ENCODE measurements around the gene SLC26A8. TPM values are rescaled to one million over a fixed set of nuclear protein-coding genes. Genes with fewer than 3 reads are reported as not detected.

The SLC26A8 gene
- total RNA-seq, 4 donors from 2014 or later, result not detected

DNA sequence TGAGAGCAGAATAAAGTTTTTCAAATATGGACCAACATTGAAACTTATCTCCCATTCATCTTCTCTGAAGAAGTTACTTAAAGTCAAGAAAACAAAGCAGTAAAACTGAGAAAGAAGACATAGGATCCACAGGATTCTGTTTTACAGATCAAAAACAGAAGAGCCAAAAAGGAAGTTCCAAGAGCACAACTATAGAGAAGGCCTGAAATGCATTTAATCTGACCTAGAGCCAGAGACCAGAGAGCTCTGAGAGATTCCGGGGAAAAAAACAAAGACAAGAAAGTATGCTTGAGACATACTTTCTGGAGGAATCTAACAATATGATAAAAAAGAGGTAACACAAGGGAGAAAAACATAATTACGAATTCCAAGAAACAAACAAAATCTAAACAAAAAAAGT is 129.7 kb downstream of the SLC26A8 start:
- H3K4me3 ChIP-seq (ENCODE audit: low read depth, poor library complexity, severe bottlenecking), result no peak overlapping the region
- intact Hi-C loops (cut with DNase I; ENCODE audit: low total_unique reads), result no loop called here
- no peak for TF ChIP-seq POLR2A (IDR thresholded peaks at IDR 0.05)
- TF ChIP-seq, protein P1, sequence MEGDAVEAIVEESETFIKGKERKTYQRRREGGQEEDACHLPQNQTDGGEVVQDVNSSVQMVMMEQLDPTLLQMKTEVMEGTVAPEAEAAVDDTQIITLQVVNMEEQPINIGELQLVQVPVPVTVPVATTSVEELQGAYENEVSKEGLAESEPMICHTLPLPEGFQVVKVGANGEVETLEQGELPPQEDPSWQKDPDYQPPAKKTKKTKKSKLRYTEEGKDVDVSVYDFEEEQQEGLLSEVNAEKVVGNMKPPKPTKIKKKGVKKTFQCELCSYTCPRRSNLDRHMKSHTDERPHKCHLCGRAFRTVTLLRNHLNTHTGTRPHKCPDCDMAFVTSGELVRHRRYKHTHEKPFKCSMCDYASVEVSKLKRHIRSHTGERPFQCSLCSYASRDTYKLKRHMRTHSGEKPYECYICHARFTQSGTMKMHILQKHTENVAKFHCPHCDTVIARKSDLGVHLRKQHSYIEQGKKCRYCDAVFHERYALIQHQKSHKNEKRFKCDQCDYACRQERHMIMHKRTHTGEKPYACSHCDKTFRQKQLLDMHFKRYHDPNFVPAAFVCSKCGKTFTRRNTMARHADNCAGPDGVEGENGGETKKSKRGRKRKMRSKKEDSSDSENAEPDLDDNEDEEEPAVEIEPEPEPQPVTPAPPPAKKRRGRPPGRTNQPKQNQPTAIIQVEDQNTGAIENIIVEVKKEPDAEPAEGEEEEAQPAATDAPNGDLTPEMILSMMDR (IDR thresholded peaks at IDR 0.05), result no peak
- 89 to 92% methylated on average over 2 of the region's 2 CpGs for WGBS, 2 donors
- DNase-seq (ENCODE audit: low spot score in 2 of 2), result no peak

Other genes with a start within 250 kb of the SLC26A8 start
- gene CLPSL2, start 248.0 kb downstream of the SLC26A8 start, total RNA-seq, result not detected
- gene CLPSL1, start 243.6 kb downstream of the SLC26A8 start, total RNA-seq, result not detected
- gene CLPS, start 227.3 kb downstream of the SLC26A8 start, total RNA-seq, result 1 to 10 TPM in 1 of 4 donors, not detected in 3; 1.0 TPM
- not detected for gene LHFPL5, start 219.3 kb downstream of the SLC26A8 start, total RNA-seq
- gene SRPK1, start 103.5 kb downstream of the SLC26A8 start, total RNA-seq, result 100 to 1,000 TPM in 3 of 4 donors, 10 to 100 TPM in 1; 98.3 to 145 (median 111) TPM
- gene MAPK14, start 3.2 kb upstream of the SLC26A8 start, total RNA-seq, result 100 to 1,000 TPM in 1 of 4 donors, 10 to 100 TPM in 3; 63.0 to 153 (median 77.7) TPM
- 100 to 1,000 TPM in 3 of 4 donors, 10 to 100 TPM in 1; 94.4 to 125 (median 116) TPM for gene MAPK13, start 105.9 kb upstream of the SLC26A8 start, total RNA-seq
- gene BRPF3, start 172.1 kb upstream of the SLC26A8 start, total RNA-seq, result 10 to 100 TPM; 13.2 to 21.9 (median 17.6) TPM
- 10 to 100 TPM; 26.7 to 54.2 (median 30.0) TPM for gene PNPLA1, start 245.4 kb upstream of the SLC26A8 start, total RNA-seq